ENCODE data around the gene SCGN. TPM values are rescaled to one million over a fixed set of nuclear protein-coding genes. Genes with fewer than 3 reads are reported as not detected.

The SCGN gene
- polyA plus RNA-seq, 3 donors: not detected

- H3K4me1 Mint-ChIP-seq: peaks cover 5% of the 10 kb centered on the region
- Histone ChIP-seq H3K9me3 (replicated peaks in 1 of 2; ENCODE audit: control insufficient read depth in 1 of 2, insufficient read depth in 1 of 2, low read length in 2 of 2) (no peaks in the 10 kb centered on the region), H3K27me3 (ENCODE audit: control insufficient read depth in 2 of 2, insufficient read depth in 2 of 2, low read length in 2 of 2) (no peaks in the 10 kb centered on the region), H3K4me2 (replicated peaks; ENCODE audit: extremely low read depth, low read length, poor library complexity, severe bottlenecking) (no peak overlapping the region), H3K27ac (ENCODE audit: low read depth in 1 of 2, low read length in 2 of 2) (no peak overlapping the region), H3K36me3 (replicated peaks in 1 of 2; ENCODE audit: control insufficient read depth in 1 of 2, insufficient read depth in 2 of 2, low read length in 2 of 2) (no peaks in the 10 kb centered on the region), H4K20me1 (ENCODE audit: insufficient read depth, low read length) (no peaks in the 10 kb centered on the region), H3K4me3 (replicated peaks in 1 of 3; ENCODE audit: low read depth in 2 of 3, low read length in 3 of 3) (no peak overlapping the region), H2AFZ (ENCODE audit: insufficient read depth, low read depth, low read length, poor library complexity, severe bottlenecking) (no peak overlapping the region), H3K4me1 (ENCODE audit: control insufficient read depth in 1 of 2, insufficient read depth in 2 of 2, low read length in 2 of 2) (no peaks in the 10 kb centered on the region), H3K79me2 (ENCODE audit: insufficient read depth, low read length) (no peaks in the 10 kb centered on the region), H3K9ac (ENCODE audit: insufficient read depth, low read length, poor library complexity, severe bottlenecking) (no peak overlapping the region)
- WGBS (ENCODE audit: insufficient coverage): 100% methylated on average over 1 of the region's 2 CpGs
- intact Hi-C loops (cut with micrococcal nuclease): no loop called here
- H3K27ac Mint-ChIP-seq: no peak overlapping the region
- peaks cover 2 to 3% (median 2%) of the 10 kb centered on the region in 3 donors for H3K27me3 Mint-ChIP-seq (ENCODE audit: low read depth in 3 of 3)
- DNase-seq: no peak
- no peaks in the 10 kb centered on the region for H3K36me3 Mint-ChIP-seq
- H3K4me3 Mint-ChIP-seq: no peak overlapping the region
- H3K9me3 Mint-ChIP-seq: peaks cover 0 to 10% (median 7%) of the 10 kb centered on the region in 7 donors
- no peak for TF ChIP-seq CTCF (IDR thresholded peaks at IDR 0.05)
Observed at GRCh38 chr6:25700761-25701160, 48.7 kb downstream of the SCGN start.

GRCh38 chr6:25701807-25702206, 49.8 kb downstream of the SCGN start:
- H3K4me3 Mint-ChIP-seq: no peak overlapping the region
- Histone ChIP-seq H3K9ac (ENCODE audit: insufficient read depth, low read length, poor library complexity, severe bottlenecking) (no peak overlapping the region), H3K27ac (ENCODE audit: low read depth in 1 of 2, low read length in 2 of 2) (no peak overlapping the region), H3K4me2 (replicated peaks; ENCODE audit: extremely low read depth, low read length, poor library complexity, severe bottlenecking) (no peak overlapping the region), H3K36me3 (replicated peaks in 1 of 2; ENCODE audit: control insufficient read depth in 1 of 2, insufficient read depth in 2 of 2, low read length in 2 of 2) (no peaks in the 10 kb centered on the region), H3K4me3 (replicated peaks in 1 of 3; ENCODE audit: low read depth in 2 of 3, low read length in 3 of 3) (no peak overlapping the region), H2AFZ (ENCODE audit: insufficient read depth, low read depth, low read length, poor library complexity, severe bottlenecking) (no peak overlapping the region), H3K9me3 (replicated peaks in 1 of 2; ENCODE audit: control insufficient read depth in 1 of 2, insufficient read depth in 1 of 2, low read length in 2 of 2) (no peaks in the 10 kb centered on the region), H4K20me1 (ENCODE audit: insufficient read depth, low read length) (no peaks in the 10 kb centered on the region), H3K79me2 (ENCODE audit: insufficient read depth, low read length) (no peaks in the 10 kb centered on the region), H3K4me1 (ENCODE audit: control insufficient read depth in 1 of 2, insufficient read depth in 2 of 2, low read length in 2 of 2) (no peaks in the 10 kb centered on the region), H3K27me3 (ENCODE audit: control insufficient read depth in 2 of 2, insufficient read depth in 2 of 2, low read length in 2 of 2) (no peaks in the 10 kb centered on the region)
- H3K27ac Mint-ChIP-seq: no peak overlapping the region
- H3K4me1 Mint-ChIP-seq: peaks cover 9% of the 10 kb centered on the region
- intact Hi-C loops (cut with micrococcal nuclease): no loop called here
- WGBS (ENCODE audit: insufficient coverage): no CpG with 5 or more reads among the region's 3 CpGs
- no peak for TF ChIP-seq CTCF (IDR thresholded peaks at IDR 0.05)
- DNase-seq: no peak
- H3K36me3 Mint-ChIP-seq: no peaks in the 10 kb centered on the region
- peaks cover 0 to 10% (median 7%) of the 10 kb centered on the region in 7 donors for H3K9me3 Mint-ChIP-seq
- H3K27me3 Mint-ChIP-seq (ENCODE audit: low read depth in 3 of 3): peaks cover 3 to 4% (median 3%) of the 10 kb centered on the region in 3 donors

All from CD14-positive monocyte (primary cell).